ENCODE data around the gene NAV3.

- no peak for TF ChIP-seq CTCF (IDR thresholded peaks at IDR 0.05)
- TF ChIP-seq POLR2A (IDR thresholded peaks at IDR 0.05) = no peak
Observed at GRCh38 chr12:77999074-77999715, 168.5 kb downstream of the NAV3 start.
